NCI-H2227 (cell line): Measurements from ENCODE around the gene PNLIPRP1.
A peak's percentile ranks its signal among the peaks of the same experiment; 100 is the strongest.

ENCODE experiments used
- DNase-seq: peaks from one replicate; lab custom pipeline; 2025; ENCODE audit not compliant: unreplicated experiment; lab: John Stamatoyannopoulos, UW

The PNLIPRP1 gene

GRCh38 chr10:116629340-116629739, 38.6 kb downstream of the PNLIPRP1 start:
- no peak for DNase-seq

GRCh38 chr10:116630020-116630419, 39.3 kb downstream of the PNLIPRP1 start:
- DNase-seq: no peak

GRCh38 chr10:116631871-116632295, 41.1 kb downstream of the PNLIPRP1 start:
- DNase-seq: no peak

- peak; percentile 10 for DNase-seq
Measured at GRCh38 chr10:116632596-116633215, 41.9 kb downstream of the PNLIPRP1 start.

- DNase-seq: no peak
Measured at GRCh38 chr10:116633216-116633600, 42.4 kb downstream of the PNLIPRP1 start.

- DNase-seq: no peak
Measured at GRCh38 chr10:116634126-116634975, 43.6 kb downstream of the PNLIPRP1 start.

- DNase-seq: no peak
Measured at GRCh38 chr10:116636385-116636784, 45.6 kb downstream of the PNLIPRP1 start.

GRCh38 chr10:116636976-116637375, 46.2 kb downstream of the PNLIPRP1 start:
- no peak for DNase-seq

- DNase-seq: no peak
Measured at GRCh38 chr10:116637830-116638229, 47.1 kb downstream of the PNLIPRP1 start.

GRCh38 chr10:116646502-116646901, 55.7 kb downstream of the PNLIPRP1 start:
- no peak for DNase-seq

- DNase-seq: no peak
Measured at GRCh38 chr10:116648903-116649302, 58.1 kb downstream of the PNLIPRP1 start.

- no peak for DNase-seq
Measured at GRCh38 chr10:116653885-116654284, 63.1 kb downstream of the PNLIPRP1 start.

GRCh38 chr10:116654816-116655215, 64.1 kb downstream of the PNLIPRP1 start:
- DNase-seq: peak; percentile 8

- no peak for DNase-seq
Measured at GRCh38 chr10:116655568-116655967, 64.8 kb downstream of the PNLIPRP1 start.

GRCh38 chr10:116656044-116656443, 65.3 kb downstream of the PNLIPRP1 start:
- no peak for DNase-seq

GRCh38 chr10:116657863-116658551, 67.2 kb downstream of the PNLIPRP1 start:
- DNase-seq: no peak
